ENCODE measurements around the gene CARF.
A peak's percentile ranks its signal among the peaks of the same experiment; 100 is the strongest.
"Not testable (repeated sequence)": the region's sequence is repeated elsewhere in the genome, so short reads cannot be mapped to it uniquely, and the experiment has no call there.

Gene CARF, protein sequence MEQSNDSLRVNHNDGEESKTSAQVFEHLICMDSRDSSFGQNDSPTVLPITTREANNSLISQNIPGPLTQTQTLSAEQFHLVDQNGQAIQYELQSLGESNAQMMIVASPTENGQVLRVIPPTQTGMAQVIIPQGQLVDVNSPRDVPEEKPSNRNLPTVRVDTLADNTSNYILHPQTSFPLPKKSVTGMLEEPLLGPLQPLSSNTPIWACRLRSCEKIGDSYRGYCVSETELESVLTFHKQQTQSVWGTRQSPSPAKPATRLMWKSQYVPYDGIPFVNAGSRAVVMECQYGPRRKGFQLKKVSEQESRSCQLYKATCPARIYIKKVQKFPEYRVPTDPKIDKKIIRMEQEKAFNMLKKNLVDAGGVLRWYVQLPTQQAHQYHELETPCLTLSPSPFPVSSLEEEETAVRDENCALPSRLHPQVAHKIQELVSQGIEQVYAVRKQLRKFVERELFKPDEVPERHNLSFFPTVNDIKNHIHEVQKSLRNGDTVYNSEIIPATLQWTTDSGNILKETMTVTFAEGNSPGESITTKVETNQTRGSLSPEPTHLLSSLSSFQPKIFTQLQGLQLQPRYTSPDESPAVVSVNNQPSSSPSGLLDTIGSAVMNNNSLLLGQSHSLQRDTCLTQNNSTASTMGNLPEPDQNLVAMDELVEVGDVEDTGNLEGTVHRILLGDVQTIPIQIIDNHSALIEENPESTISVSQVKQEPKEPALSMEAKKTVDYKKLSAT

DNA sequence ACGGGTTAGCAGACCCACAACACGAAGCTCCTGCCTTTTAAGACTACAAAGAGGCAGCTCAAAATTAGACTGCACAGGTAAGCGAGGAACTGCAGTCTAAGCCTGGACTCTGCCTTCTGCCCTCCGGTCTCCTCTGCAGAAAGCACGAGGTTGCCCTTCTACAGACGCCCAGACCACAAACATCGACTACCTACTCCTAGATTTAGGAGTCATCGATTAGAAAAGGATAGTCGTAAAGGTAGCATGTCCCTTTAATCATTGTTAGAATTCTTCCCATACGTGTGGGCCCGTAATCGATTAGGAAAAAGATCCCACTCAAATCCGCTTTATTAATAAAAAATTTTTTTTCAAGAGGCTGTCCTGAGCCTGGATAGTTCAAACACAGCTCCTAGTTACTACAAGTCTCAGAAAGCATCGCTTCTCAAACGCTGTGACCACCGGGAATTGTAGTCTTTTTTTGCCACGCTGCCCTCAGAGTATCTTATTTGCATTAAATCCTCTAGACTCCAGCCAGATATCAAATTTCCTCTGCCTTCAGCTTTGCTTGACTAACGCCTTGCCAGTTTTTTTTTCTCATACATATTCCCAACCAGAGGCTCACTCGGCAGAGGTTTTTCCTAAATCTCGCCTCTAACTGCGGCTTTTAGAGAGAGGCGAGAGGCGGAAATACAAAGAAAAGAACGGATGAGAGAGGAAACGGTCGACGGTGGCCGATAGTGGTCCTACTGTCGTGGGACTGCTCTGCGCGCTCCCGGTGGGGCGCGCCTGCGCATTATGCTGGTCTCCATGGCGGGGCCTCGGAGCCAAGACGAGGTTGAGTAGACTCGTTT is at the start of gene CARF, which contains the start of gene WDR12:
CARF (plus strand) TSS at position 764 of the 830 bp plus-strand sequence. CDS start 29,628 bp downstream, outside the sequence.
WDR12 (minus strand) TSS at position 162 of the 830 bp plus-strand sequence. CDS start 197 bp downstream, outside the sequence.
- DNase-seq: peak; percentile 90 to 91

DNA sequence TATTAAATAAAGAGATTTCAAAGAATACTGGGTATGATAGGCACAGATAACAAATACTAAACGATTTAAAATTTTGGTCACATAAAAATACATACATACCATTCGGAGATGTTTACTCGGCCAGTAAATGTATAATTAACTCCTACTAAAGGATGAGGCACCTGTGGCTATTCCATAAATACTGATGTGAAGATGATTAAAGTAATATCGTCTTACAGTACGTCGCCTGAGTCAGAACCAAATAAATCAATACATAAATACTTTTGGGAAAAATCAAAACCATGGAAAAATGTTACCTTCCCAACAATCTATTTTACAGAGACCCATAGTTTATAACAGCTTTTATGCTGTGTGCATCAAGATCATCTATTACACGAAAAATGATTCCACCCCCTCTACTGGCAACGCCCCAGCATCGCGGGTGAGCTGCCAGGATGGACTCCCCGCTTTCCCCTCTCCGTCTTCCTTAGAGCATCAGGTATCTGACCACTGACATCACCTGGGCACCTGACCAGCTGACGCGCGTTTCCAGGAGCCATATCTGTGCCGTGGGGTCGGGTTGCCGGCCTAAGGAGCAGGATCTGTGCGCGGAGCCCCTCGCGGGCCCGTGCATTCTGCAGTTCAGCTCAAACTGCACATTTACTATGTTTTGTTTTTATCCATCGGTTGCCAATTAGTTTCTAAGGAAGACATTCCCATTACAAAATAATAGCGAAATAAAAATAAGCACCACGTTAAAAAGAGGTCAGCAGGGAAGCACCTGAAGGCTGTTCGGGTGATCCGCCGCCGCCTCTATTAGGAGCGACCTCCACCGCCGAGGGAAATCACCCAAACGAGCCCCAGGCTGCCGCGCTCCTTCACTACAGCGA is 41.4 kb upstream of the CARF start:
- DNase-seq: peak; percentile 80 to 81

DNA sequence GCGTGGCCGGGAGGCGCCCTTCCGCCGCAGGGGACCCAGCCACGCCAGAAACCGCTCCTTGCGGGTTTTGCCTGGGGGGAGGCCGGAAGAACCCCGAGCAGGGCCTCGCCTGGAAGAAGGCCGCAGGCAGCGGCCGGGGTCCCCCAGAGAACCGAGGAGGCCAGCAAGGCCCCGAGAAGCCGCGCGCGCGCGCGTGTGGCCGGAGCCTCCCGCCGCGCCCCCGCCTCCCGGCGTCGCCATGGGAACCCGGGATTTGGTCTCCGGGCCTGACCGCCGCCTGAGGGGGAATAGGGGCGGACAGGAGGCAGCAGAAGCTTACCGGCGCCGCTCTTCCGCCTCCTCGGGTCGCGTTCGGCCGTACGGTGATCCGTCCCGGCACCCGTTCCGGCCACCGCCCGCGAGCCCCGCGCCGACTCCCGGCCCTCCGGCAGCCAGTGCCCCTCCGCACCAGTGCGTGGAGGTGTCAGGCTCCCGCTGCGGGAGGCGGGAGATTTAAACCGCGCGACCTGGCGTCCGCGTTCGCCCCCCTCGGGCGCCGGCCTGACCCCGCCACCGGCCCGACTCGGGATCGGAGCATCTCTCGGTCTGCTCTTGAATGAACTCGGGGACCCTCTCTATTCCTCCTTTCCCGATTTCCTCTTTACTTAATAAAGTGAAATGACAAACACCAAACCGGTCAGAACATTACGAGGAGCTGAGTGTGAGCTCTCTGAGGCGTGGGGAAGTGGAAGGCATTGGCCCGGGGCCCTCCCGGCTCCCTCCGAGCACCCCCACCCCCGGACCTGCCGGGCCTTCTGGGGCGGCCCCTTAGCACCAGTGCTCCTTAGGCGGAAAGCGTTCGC is 40.6 kb upstream of the CARF start, which contains the start of gene ICA1L:
ICA1L (minus strand) TSS at position 467 of the 842 bp plus-strand sequence. CDS start 42,757 bp downstream, outside the sequence.
- peak; percentile 77 for DNase-seq

DNA sequence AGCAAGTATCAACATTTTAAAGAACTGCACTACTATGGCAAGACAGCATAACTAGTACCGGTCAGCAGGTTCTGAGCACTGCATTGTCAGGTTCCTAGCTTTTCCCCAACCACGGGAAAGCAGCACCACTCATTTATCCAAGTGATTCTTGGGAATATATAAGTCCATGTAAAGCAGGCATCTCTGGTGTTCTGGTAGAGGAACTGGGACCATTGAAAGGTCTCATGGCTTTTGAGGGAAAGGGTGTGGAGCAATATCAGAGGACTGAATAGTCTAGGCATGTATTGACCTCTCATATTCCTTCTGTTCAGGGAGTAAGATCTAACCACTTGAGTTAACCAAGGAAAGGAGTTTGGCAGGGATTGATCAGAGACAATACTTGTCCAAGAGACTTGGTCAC is 34.4 kb upstream of the CARF start:
- no peak for DNase-seq

DNA sequence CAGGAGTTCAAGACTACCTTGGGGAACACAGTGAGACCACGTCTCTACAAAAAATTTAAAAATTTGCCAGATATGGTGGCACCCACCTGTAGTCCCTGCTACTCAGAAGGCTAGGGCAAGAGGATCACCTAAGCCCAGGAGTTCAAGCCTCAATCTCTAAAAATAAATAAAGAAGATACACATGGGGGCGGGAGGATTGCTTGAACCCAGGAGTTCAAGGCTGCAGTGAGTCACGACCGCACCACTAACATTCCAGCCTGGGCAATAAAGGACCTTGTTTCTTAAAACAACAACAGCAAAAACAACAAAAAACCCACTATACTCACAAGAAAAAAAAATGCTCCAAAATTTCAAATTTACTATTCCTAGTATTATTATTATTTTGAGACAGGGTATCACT is 30.5 kb upstream of the CARF start:
- DNase-seq: no peak

DNA sequence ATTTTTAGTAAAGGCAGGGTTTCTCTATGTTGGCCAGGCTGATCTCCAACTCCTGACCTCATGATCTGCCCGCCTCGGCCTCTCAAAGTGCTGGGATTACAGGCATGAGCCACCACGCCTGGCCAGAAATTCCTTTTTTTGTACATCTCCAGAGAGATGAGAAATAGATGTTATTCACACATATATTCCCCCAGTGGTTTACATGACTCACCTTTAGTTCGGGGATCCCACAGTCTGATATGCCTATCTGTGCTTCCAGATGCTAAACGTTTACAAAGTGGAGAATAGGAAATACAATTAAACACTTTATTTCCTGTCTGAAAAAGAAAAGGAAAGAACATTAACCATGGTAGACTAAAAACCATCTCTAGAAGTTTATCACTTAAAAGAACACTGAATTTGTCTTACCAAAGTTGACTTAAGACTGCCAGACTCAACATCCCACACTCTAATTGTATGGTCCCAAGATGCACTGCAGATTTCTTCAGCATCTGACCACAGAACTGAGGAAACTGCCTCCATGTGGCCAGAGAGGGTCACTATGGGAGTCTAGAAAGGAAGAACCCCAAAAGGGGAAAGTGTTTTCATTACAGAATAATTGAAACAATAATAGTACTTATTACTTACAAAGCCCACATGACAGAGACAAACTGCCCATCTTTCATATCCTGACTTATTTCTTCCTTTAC is 27.9 kb upstream of the CARF start:
- DNase-seq: no peak

DNA sequence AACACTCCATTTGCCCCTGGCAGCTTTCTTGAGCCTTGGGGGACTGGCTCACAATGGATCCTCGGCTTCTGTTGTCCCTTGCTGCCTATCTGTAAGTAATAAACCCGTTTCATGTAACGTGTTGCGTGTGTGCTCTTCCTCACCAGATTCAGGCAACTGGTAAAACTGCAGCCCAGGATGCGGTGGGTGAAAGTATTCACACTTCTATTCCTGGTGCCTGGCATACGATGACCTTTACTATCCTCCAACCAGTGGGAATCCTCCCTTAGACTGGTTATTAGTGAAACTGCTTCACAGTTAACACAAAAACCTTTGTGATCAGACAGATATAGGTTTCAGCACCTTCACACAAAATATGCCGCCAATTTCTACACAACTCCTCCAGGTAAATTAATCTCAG is 26.9 kb upstream of the CARF start:
- no peak for DNase-seq

DNA sequence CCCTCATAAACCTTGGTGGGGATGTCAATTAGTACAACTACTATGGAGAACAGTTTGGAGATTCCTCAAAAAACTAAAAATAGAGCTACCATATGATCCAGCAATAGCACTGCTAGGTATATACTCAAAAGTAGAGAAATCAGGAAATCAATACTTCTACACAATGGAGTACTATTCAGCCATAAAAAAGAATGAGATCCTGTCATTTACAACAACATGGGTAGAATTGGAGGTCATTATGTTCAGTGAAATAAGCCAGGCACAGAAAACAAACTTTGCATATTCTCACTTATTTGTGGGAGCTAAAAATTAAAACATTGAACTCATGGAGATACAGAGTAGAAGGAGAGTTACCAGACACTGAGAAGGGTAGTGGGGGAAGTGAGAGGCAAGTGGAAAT is 6.6 kb upstream of the CARF start:
- not testable (repeated sequence) for DNase-seq

DNA sequence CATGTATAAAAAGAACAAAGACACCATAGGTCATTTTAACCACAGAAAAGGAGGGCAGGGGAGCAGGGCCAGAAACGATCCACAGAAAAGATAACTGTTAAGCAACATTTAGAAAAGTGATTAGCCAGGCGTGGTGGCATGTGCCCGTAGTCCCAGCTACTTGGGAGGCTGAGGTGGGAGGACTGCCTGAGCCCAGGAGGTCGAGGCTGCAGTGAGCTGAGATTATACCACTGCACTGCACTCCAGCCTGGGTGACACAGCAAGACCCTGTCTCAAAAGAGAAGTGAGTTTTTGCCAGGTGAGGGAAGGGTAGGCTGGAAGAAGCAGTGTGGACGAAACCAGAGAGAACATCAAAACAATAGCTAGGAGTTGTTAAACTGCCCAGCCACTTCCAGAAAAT is 3.9 kb upstream of the CARF start:
- DNase-seq: no peak

DNA sequence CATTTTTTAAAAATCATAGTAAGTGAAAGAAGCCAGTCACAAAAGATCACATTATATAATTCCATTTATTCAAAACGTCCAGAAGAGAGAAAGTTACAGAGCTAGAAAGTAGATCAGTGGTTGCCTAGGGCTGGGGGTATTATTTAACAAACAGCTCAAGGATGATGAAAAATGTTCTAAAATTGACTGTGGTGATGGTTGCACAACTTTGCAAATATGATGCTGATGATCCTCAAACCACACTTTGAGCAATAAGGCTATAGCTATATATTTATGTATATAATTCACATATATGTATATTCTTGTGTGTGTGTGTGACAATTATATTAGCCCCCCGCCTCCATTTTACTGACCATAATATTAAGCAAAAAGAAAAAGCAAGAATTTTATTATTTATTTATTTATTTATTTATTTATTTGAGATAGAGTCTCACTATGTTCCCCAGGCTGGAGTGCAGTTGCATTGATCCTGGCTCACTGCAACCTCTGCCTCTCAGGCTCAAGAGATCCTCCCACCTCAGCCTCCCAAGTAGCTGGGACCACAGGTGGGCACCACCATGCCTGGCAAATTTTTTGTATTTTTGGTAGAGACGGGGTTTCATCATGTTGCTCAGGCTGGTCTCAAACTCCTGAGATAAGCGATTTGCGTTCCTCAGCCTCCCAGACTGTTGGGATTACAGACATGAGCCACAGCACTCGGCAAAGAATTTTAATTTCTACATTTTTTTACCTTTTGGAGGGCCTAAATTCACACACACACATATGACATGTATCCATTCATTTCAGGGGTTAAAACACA is 2.5 kb upstream of the CARF start:
- DNase-seq: no peak

DNA sequence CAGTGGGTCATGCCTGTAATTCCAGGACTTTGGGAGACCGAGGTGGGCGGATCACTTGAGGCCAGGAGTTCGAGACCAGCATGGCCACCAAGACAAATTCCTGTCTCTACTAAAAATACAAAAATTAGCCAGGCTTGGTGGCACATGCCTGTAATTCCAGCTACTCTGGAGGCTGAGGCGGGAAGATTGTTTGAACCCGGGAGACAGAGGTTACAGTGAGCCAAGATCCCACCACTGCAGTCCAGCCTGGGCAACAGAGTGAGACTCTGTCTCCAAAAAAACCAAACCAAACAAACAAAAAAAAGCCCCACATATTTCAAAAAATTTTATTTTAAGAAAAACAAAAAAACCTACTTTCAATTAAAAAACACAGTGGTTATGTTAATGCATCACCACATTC is 1.8 kb upstream of the CARF start:
- not testable (repeated sequence) for DNase-seq

DNA sequence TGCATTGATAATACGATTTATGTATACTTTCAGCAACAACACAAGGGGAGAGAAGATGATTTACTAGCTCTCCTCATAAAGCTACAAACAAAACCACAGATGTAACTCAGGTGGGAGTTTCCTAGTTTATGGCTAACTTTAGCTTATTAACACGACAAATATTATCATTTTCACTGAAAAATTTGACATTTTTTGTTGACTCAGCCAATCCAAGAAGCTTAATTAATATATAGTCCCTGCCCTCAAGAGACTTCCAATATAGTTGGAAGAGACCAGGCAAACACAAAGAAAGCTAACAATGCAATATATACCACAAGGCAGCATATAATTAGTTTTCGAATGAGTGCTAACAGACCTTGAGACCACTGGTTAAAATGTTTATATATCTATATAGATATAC is 1.4 kb upstream of the CARF start:
- DNase-seq: no peak

DNA sequence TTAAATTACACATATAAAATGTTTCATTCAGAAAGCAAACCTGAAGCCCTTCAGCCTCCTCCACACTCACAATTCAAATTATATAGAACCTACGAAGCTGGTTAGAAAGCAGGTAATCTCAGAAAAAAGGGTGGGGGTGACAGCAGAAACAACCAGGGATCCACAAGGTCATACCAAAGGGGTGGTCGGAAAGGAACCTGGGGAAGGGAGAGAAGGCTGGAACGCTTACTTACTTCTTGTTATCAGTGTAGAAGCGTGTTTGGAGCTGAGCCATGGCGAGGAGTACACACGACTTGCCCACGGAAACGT is 918 bp upstream of the CARF start:
- DNase-seq: no peak

DNA sequence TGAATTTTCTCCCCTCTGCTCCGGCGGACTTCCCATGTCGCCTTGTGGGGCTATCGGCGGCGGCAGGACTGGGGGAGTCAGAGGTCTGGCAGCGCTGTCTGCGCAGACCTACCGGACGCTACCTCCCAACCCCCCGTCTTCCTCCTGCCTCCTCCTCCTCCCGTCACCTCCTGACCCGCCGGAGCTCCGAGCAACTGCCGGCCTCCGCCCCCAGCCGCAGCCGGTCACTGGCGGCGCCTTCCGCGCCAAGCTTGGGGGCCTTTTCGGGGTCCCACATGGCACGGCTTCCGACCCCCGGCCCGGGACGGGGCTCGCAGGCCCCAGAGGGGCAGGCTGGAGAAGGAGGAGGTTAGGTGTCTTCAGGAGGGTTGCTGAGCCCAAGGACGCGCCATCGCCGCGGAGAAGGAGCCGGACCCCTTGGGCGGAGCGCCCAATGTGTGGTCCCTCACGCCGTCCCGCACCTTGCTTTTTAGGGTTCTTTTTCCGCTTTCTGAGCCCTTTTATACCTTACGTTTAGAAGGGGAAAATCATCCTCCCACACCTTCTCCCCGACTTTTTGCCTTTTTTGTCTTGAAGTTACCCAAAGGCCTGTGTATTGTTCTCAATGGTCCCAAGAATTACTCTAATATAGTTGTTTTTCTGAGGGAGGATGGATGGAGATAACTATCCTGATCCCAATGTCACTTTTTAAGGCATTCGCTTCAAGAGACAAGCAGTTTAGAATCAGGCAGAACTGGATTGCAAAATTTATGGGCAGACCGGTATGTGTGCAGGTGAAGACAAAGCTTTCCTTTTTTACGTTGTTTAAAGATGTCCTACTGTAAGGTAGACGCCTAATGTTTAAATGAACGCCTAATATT is 497 bp downstream of the CARF start:
- not testable (repeated sequence) for DNase-seq

DNA sequence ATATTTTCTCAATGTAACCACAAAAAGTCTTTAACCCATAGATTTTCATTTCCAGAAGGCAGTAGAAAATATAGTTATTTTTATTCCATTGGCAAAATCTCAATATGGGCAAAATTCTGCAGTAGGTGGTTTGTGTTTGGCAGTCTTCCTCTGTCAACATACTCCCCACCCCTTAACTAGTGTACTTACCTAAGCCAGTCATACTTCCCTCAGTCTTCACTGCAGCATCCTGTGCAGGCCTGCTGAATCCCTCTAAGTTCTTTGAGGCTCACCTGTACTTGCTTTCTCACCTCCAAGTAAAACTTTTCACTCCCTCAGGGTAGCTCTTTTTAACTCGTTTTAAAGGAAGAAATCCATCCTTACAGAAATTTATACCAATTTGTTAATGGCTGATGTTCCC is 6.8 kb downstream of the CARF start:
- no peak for DNase-seq

DNA sequence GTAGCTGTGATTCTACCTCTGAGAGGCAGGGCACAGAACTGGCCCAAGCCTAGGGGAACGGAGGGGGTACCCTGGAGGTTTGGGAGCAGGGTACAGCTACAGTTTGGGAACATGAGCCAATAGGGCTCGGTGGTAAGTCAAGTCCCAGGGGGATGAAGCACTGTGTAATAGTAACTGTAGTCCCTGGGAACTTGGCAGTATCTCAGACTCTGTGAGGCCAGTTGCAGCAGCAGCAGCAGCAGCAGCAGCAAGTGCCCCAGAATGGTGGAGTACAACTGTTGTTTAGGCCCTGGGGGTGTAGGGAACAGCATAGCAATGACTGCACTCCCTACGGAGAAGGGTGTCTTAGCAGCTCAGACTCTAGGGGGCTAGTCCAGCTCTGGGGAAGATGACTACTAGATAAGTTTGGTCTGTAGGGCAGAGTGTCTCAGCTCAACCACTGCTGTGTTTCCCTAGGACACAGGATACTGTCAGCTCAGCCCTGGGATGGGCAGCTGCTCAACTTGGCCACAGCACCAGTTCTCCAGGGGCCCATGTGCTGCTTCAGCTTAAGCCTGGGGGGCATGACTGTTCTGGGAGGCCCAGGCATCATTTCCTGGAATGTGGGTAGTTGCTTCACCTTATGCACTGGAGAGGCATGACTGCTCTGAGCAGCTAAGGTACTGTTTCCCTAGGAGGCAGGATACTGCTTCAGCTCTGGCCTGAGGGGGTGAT is 20.5 kb downstream of the CARF start:
- DNase-seq: no peak

DNA sequence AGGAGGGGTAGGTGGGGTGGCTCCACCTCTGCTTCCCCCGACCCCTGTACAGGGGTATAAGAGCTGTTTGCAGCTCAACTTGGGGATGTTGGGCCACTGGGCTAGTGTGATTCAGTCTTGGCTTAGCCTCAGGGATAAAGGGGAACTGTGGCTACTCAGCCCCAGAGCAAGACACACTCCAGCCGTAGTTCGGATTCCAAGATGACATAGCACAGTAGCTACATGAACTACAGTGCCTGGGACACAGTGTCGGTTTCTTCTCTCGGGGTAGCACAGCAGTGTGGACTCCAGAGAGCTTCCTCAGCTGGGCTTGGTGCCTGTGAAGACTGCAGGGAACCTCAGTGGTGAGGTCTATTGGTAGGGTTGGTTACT is 21.1 kb downstream of the CARF start:
- DNase-seq: no peak

DNA sequence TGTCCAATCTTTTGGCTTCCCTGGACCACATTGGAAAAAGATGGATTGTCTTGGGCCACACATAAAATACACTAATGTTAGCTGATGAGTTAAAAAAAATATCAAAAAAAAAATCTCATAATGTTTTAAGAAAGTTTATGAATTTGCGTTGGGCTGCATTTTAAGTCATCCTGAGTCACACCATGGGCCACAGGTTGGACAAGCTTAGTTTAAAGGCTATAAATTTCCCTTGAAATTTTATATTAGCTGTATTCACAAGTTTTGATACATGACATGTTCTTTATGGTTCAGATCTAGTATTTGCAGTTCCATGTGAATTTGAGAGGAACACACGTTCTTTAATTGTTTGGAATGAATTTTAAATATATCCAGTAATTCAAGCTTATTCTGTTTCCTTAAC is 21.9 kb downstream of the CARF start:
- DNase-seq: no peak
